B cell (primary cell): ENCODE results near the gene EID2B.

ENCODE experiments used
- EZH2 ChIP-seq: IDR thresholded peaks from 2 replicates; pipeline ENCODE4 v1.6.1; 2012; ENCODE audit warnings: borderline replicate concordance, low read depth, mild to moderate bottlenecking, moderate library complexity, low read length; ENCODE audit not compliant: insufficient read depth, poor library complexity, severe bottlenecking
- TF ChIP-seq, protein P1 (sequence below): fragments of 200-600 bp; IDR thresholded peaks from one replicate; pipeline ENCODE4 v1.8.0; 2022; ENCODE audit warnings: antibody characterized with exemption, mild to moderate bottlenecking

- TF ChIP-seq, protein P1, sequence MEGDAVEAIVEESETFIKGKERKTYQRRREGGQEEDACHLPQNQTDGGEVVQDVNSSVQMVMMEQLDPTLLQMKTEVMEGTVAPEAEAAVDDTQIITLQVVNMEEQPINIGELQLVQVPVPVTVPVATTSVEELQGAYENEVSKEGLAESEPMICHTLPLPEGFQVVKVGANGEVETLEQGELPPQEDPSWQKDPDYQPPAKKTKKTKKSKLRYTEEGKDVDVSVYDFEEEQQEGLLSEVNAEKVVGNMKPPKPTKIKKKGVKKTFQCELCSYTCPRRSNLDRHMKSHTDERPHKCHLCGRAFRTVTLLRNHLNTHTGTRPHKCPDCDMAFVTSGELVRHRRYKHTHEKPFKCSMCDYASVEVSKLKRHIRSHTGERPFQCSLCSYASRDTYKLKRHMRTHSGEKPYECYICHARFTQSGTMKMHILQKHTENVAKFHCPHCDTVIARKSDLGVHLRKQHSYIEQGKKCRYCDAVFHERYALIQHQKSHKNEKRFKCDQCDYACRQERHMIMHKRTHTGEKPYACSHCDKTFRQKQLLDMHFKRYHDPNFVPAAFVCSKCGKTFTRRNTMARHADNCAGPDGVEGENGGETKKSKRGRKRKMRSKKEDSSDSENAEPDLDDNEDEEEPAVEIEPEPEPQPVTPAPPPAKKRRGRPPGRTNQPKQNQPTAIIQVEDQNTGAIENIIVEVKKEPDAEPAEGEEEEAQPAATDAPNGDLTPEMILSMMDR, result no peak
- TF ChIP-seq EZH2, result no peak
Observed at GRCh38 chr19:39518458-39518857, 14.2 kb downstream of the EID2B start.
